H54 (cell line): Measurements from ENCODE around the gene KCNQ2.
A peak's percentile ranks its signal among the peaks of the same experiment; 100 is the strongest.

Source experiments
- DNase-seq: peaks from one replicate; pipeline ENCODE4 v3.0.0; 2011; ENCODE audit warnings: low spot score, mixed read lengths; ENCODE audit not compliant: insufficient read length
- FAIRE-seq: peaks from 3 replicates; lab custom pipeline; 2011; peaks lifted over from hg19 to GRCh38; lab: Jason Lieb, UNC
- POLR2A ChIP-seq: IDR thresholded peaks from 2 replicates; pipeline ENCODE4 v1.6.1; 2011; ENCODE audit warnings: low read depth, mild to moderate bottlenecking, low read length

The KCNQ2 gene

DNA sequence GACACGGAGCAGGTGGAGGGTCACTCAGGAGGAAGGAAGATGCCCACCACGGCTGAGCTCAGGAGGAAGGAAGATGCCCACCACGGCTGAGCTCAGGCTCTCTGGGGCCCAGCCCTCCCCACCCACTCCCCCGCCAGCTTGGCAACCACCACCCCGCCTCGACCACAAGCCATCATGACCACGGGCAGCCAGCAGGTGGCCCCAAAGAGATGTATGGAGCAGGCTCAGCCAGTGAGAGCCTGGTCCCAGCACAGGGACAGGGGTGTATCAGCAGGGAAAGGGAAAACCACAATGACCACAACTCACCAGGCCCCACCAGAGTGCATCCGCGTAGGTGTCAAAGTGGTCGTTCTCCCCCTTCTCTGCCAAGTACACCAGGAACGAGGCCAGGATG is 30.4 kb downstream of the KCNQ2 start:
- FAIRE-seq (no peak), DNase-seq (peak; percentile 84)

DNA sequence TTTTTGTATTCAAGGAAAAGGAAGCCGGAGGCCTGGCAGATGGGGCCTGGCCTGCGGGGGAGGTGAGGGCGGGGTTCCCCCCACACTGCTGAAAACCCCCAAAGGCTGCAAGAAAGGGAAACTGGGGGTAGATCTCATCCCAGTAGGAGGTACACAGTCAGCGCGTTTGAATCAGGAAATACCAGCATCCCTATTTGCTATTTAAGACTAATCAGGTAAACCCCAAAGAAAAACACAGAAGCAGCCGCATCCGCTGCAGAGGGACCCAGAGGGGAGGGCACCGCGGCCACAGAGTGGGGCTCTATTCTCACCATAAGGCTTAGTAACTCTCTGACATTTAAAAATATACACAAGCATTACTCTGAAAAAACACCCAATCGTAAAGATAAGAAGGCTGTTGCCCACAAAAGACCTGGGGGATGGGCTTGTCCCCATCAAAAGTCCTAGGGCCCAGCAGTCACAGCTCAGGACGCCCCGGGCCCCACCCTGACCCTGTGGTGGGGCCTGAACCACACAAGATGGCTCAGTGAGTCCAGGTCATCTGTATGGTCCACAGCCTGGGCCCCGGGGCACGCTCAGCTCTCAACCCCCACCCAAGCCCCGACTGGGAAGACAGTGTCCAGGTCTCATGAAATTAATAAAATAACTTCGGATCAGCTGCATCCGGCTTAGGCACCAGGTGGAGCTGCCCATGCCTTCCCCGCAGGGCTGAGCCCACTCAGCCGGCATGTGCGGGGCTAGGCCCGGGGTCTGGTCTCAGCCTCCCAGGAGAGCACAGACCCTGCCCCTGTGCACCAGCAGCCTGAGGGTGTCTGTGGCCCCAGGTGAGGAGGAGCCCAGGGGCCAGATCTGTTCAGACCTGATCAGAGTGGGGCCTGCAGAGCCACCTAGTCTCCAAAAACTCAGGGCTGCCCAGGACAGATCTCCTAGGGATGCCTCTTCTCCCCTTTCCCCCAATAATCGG is 31.0 kb downstream of the KCNQ2 start:
- TF ChIP-seq POLR2A: no peak
- DNase-seq (no peak), FAIRE-seq (no peak)

More for the DNA sequence above, 30.4 kb downstream of the KCNQ2 start:
- TF ChIP-seq POLR2A: no peak

GRCh38 chr20:63440366-63440955 is 32.0 kb downstream of the KCNQ2 start:
- FAIRE-seq: no peak
- no peak for DNase-seq
- TF ChIP-seq POLR2A: no peak

GRCh38 chr20:63439866-63440265 is 32.6 kb downstream of the KCNQ2 start:
- no peak for TF ChIP-seq POLR2A
- DNase-seq: no peak
- no peak for FAIRE-seq

GRCh38 chr20:63438121-63438520 is 34.3 kb downstream of the KCNQ2 start:
- FAIRE-seq (no peak), DNase-seq (no peak)
- no peak for TF ChIP-seq POLR2A

DNA sequence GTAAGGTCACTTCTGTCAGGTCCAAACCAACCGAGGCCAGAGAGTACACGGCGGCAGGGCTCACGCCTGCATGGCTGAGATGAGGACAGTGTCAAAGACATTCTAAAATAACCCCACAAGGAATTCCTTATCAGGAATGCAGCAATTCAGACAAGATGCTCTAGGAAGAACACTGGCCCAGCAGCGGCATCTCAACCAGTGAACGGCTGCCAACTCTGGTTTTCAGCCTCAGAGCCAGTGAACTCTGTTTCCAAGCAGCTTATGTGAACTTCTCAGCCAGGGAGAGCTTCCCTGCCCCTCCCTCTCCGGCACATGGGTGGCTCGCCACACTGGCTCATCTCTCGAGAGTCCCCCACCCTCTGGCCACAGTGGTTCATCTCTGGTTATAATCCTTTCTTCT is 36.9 kb downstream of the KCNQ2 start:
- no peak for DNase-seq
- no peak for FAIRE-seq
- TF ChIP-seq POLR2A: no peak

DNA sequence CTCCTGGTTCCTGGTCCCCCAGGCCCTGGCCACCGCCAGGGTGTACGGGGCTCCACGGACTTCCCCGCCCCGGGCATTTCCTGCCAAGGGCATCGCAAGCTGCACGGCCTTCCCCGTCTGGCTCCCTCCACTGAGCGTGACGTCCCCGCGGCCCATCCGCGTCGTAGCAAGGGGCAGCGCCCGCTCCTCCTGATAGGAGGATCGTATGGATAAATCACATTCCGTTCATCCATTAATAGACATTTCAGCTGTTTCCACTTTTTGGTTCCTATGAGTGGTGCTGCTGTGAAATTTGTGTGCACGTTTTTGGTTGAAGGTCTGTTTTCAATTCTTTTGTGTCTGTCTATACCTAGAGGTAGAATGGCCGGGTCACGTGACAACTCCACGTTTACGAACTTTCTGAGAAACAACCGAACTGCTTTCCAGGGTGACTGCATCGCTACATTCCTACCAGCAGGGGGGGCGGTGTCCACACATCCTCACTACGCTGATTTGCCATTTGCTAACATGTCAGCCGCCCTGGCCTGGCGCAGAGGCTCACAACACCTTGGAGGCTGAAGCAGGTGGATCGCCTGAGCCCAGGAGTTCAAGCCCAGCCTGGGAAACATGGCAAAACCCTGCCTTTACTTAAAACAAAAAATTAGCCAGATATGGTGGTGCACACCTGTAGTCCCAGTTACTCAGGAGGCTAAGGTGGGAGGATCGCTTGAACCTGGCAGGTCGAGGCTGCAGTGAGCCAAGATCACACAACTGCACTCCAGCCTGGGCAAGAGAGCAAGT is 37.7 kb downstream of the KCNQ2 start:
- no peak for TF ChIP-seq POLR2A
- DNase-seq (peak; percentile 82), FAIRE-seq (no peak)

DNA sequence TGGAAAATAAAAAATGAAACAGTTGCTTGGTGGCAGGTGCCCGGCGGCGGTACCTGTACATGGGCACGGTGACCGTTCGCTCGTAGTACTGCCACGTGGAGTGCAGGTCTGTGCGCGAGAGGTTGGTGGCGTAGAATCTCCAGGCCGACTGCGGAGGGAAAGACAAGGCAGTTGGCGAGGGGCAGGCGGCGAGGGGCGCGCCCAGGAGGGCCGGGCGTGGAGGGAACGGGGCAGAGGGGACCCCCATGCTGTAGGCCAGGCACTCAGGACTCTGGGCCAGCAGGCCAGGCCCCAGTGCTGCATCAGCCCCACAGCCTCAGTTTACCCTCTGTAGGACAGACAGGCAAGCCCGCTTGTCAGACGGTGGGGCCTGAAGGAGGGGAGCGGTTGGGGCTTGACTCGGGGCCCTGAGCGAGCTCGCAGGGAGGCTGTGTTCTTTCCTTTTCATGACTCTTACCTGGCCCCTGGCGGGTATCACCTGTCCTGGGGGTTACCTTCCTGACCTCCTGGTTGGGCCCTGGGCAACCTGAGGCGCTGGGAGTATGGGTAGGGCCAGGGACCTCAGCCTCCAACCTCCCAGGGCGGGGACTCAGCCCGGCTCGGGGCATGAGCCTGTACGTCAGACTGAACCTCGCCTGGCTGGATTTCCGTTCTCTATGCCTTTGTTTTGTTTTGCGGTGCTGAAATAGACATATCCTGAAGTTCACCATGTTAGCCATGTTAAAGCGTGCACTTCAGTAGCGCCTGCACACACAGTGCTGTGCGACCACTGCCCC is 38.5 kb downstream of the KCNQ2 start:
- FAIRE-seq: no peak
- TF ChIP-seq POLR2A: no peak
- no peak for DNase-seq

GRCh38 chr20:63433351-63433750 is 39.1 kb downstream of the KCNQ2 start:
- no peak for TF ChIP-seq POLR2A
- FAIRE-seq: no peak

DNA sequence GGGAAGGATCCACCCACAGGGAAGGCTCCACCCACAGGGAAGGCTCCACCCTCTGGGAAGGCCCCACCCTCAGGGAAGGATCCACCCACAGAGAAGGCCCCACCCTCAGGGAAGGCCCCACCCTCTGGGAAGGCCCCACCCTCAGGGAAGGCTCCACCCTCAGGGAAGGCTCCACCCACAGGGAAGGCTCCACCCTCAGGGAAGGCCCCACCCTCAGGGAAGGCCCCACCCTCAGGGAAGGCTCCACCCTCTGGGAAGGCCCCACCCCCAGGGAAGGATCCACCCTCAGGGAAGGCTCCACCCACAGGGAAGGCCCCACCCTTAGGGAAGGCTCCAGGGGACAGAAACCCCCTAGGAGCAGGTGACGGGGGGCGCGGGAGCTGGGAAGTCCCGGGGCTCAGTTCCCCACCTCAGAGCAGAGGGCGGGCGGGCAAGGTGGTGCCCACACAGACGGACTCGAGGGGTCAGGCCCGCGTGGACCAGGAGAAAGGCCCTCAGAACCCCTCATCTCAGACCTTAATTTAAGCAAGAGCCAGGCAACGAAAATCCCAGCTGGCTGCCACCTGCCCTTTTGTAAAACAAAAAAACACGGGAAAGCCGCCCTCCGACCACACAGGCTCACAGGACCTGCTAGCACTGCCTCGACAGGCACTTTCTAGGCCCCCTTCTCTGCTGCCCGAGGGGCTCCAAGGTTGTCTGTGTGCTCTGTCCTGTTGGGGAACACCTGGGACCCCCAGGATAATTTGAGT is 39.7 kb downstream of the KCNQ2 start:
- TF ChIP-seq POLR2A: no peak
- no peak for DNase-seq
- FAIRE-seq: no peak

More at GRCh38 chr20:63433351-63433750, 39.1 kb downstream of the KCNQ2 start:
- DNase-seq: no peak

DNA sequence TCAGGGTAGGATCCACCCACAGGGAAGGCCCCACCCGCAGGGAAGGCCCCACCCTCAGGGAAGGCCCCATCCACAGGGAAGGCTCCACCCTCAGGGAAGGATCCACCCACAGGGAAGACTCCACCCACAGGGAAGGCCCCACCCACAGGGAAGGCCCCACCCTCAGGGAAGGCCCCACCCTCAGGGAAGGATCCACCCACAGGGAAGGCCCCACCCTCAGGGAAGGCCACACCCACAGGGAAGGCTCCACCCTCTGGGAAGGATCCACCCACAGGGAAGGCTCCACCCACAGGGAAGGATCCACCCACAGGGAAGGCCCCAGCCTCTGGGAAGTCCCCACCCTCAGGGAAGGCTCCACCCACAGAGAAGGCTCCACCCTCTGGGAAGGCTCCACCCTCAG is 40.5 kb downstream of the KCNQ2 start:
- FAIRE-seq (no peak), DNase-seq (no peak)
- TF ChIP-seq POLR2A: no peak

GRCh38 chr20:63430891-63431290 is 41.6 kb downstream of the KCNQ2 start:
- TF ChIP-seq POLR2A: no peak
- DNase-seq (no peak), FAIRE-seq (no peak)

- DNase-seq: no peak
- no peak for TF ChIP-seq POLR2A
- FAIRE-seq: no peak
Measured at GRCh38 chr20:63429992-63430391, 42.5 kb downstream of the KCNQ2 start.
